ENCODE results near the gene KRT78.

KRT78 gene

GRCh38 chr12:52788192-52788875 lies 60.5 kb downstream of the KRT78 start:
- H3K36me3 Mint-ChIP-seq, result no peaks in the 10 kb centered on the region
- no peak overlapping the region for H3K4me3 Mint-ChIP-seq
- peaks cover 3% of the 10 kb centered on the region for H3K4me1 Mint-ChIP-seq
- DNase-seq (ENCODE audit: low spot score in 2 of 2) (no peak), ATAC-seq (ENCODE audit: low read depth) (no peak)
- peaks cover 26% of the 10 kb centered on the region for H3K27me3 Mint-ChIP-seq
- H3K27ac Mint-ChIP-seq, result no peak overlapping the region
- peaks cover 2% of the 10 kb centered on the region for H3K9me3 Mint-ChIP-seq

All from memory B cell (primary cell).